OCI-LY3 (cell line): Measurements from ENCODE around the gene TMEM18.
A peak's percentile ranks its signal among the peaks of the same experiment; 100 is the strongest.

Source experiments
- H2AFZ ChIP-seq: fragments of 200-600, 300-600 bp; shearing (Covaris generic); 2 replicates; pipeline ENCODE4 v1.6.0; 2014; ENCODE audit warnings: antibody characterized with exemption, low read depth, low read length
- H3K27ac ChIP-seq: fragments of 200-600, 300-600 bp; sonication (generic); 2 replicates; pipeline ENCODE4 v1.5.1; 2014; ENCODE audit warnings: mild to moderate bottlenecking, low read length, moderate library complexity, mixed read lengths
- H3K27me3 ChIP-seq: fragments of 200-600, 300-600 bp; sonication (generic); 2 replicates; pipeline ENCODE4 v1.6.1; 2014; ENCODE audit warnings: low read depth, low read length, mixed read lengths
- H3K36me3 ChIP-seq: fragments of 200-600, 300-600 bp; sonication (generic); replicated peaks from 2 replicates; pipeline ENCODE3; 2014; ENCODE audit warnings: low read depth, low read length, mixed read lengths
- H3K4me1 ChIP-seq: fragments of 300-600, 200-600 bp; sonication (generic); 2 replicates; pipeline ENCODE4 v1.6.1; 2014; ENCODE audit warnings: low read length, mixed read lengths
- H3K4me2 ChIP-seq: fragments of 200-600, 300-600 bp; sonication (generic); 2 replicates; pipeline ENCODE4 v1.6.1; 2014; ENCODE audit warnings: low read length, mixed read lengths
- H3K4me3 ChIP-seq: fragments of 300-600, 200-600 bp; sonication (generic); 2 replicates; pipeline ENCODE4 v1.5.1; 2014; ENCODE audit warnings: antibody characterized with exemption, mild to moderate bottlenecking, low read length, moderate library complexity
- H3K79me2 ChIP-seq: fragments of 300-600, 200-600 bp; shearing (Covaris generic); 2 replicates; pipeline ENCODE4 v1.6.1; 2014; ENCODE audit warnings: mild to moderate bottlenecking, low read length, mixed read lengths
- H3K9ac ChIP-seq: fragments of 300-600, 200-600 bp; shearing (Covaris generic); 2 replicates; pipeline ENCODE4 v1.6.0; 2014; ENCODE audit warnings: mild to moderate bottlenecking, low read length, moderate library complexity
- H3K9me3 ChIP-seq: fragments of 200-600, 300-600 bp; shearing (Covaris generic); 2 replicates; pipeline ENCODE4 v1.6.1; 2014; ENCODE audit warnings: low read length, mixed read lengths; ENCODE audit not compliant: insufficient read depth
- H4K20me1 ChIP-seq: fragments of 200-600, 300-600 bp; sonication (generic); 2 replicates; pipeline ENCODE4 v1.6.1; 2016; ENCODE audit warnings: low read length, mixed read lengths; ENCODE audit not compliant: insufficient read depth
- CTCF ChIP-seq: fragments of 200-600, 300-600 bp; sonication (generic); IDR thresholded peaks from 2 replicates; pipeline ENCODE4 v1.5.1; 2014; ENCODE audit warnings: antibody characterized with exemption, low read length, low read depth
- EZH2phosphoT487 ChIP-seq: fragments of 200-600 bp; shearing (Covaris generic); IDR thresholded peaks from 2 replicates; pipeline ENCODE4 v1.6.1; 2018; ENCODE audit warnings: antibody characterized with exemption, mixed run types, low read depth

Gene TMEM18

GRCh38 chr2:647003-647560 lies 30.1 kb downstream of the TMEM18 start:
- peak overlapping the region; percentile 43; the same call in 1 of the 2 replicates for H3K4me2 ChIP-seq
- H3K27ac ChIP-seq, result no peak overlapping the region
- H3K36me3 ChIP-seq, result no peaks in the 10 kb centered on the region
- H4K20me1 ChIP-seq, result no peaks in the 10 kb centered on the region
- no peaks in the 10 kb centered on the region for H3K9me3 ChIP-seq
- H3K79me2 ChIP-seq, result no peaks in the 10 kb centered on the region
- H3K4me1 ChIP-seq, result peaks cover 5% of the 10 kb centered on the region
- H3K4me3 ChIP-seq, result no peak overlapping the region
- H3K27me3 ChIP-seq, result peaks cover 16% of the 10 kb centered on the region
- H2AFZ ChIP-seq, result no peak overlapping the region
- no peak overlapping the region for H3K9ac ChIP-seq
- TF ChIP-seq EZH2phosphoT487, result no peak

- Histone ChIP-seq H3K27ac (no peak overlapping the region), H3K4me3 (no peak overlapping the region), H3K4me2 (no peak overlapping the region), H3K36me3 (no peaks in the 10 kb centered on the region), H3K27me3 (peaks cover 16% of the 10 kb centered on the region), H3K9me3 (no peaks in the 10 kb centered on the region), H3K79me2 (no peaks in the 10 kb centered on the region), H3K9ac (no peak overlapping the region), H3K4me1 (peaks cover 5% of the 10 kb centered on the region), H2AFZ (no peak overlapping the region), H4K20me1 (no peaks in the 10 kb centered on the region)
- TF ChIP-seq EZH2phosphoT487 (no peak), CTCF (no peak)
These were observed 32.3 kb downstream of the TMEM18 start for GRCh38 chr2:644871-645270.

GRCh38 chr2:643761-644160 lies 33.4 kb downstream of the TMEM18 start:
- no peaks in the 10 kb centered on the region for H3K9me3 ChIP-seq

GRCh38 chr2:643334-643733 lies 33.9 kb downstream of the TMEM18 start:
- Histone ChIP-seq H3K79me2 (no peaks in the 10 kb centered on the region), H3K9ac (no peak overlapping the region), H4K20me1 (no peaks in the 10 kb centered on the region), H3K4me2 (no peak overlapping the region), H3K4me3 (no peak overlapping the region), H3K27me3 (peaks cover 16% of the 10 kb centered on the region), H3K9me3 (no peaks in the 10 kb centered on the region), H2AFZ (no peak overlapping the region), H3K4me1 (peaks cover 5% of the 10 kb centered on the region), H3K27ac (no peak overlapping the region), H3K36me3 (no peaks in the 10 kb centered on the region)
- no peak for TF ChIP-seq CTCF
- no peak for TF ChIP-seq EZH2phosphoT487

More at GRCh38 chr2:643761-644160, 33.4 kb downstream of the TMEM18 start:
- Histone ChIP-seq H3K4me1 (peaks cover 5% of the 10 kb centered on the region), H3K4me2 (no peak overlapping the region), H3K9ac (no peak overlapping the region), H3K79me2 (no peaks in the 10 kb centered on the region), H3K36me3 (no peaks in the 10 kb centered on the region), H2AFZ (no peak overlapping the region), H3K27me3 (peaks cover 16% of the 10 kb centered on the region), H3K4me3 (no peak overlapping the region), H3K27ac (no peak overlapping the region), H4K20me1 (no peaks in the 10 kb centered on the region)
- TF ChIP-seq CTCF (no peak), EZH2phosphoT487 (no peak)
